ENCODE results near the gene MALT1.

Gene MALT1

DNA sequence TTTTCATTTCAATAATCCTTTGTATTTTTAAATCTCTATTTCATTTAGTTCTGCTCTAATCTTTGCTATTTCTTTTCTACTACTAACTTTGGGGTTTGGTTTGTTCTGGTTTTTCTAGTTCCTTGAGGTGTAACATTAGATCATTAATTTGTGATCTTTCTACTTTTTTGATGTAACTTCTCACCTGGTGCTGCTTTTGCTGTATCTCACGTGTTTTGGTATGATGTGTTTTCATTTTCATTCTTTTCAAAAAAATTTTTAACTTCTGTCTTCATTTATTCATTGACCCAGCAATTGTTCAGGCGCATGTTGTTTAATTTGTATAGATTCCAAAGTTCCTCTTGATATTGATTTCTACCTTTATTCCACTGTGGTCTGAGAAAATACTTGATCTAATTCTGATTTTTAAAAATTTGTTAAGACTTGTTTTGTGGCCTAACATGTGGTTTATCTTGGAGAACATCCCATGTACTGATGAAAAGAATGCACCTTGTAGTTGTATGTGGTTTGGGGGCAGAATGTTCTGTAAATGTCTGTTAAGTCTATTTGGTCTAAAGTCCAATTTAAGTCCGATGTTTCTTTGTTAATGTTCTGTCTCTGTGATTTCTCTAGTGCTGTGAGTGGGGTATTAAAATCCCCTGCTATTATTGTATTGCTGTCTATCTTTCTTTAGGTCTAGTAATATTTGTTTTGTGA, 17.3 kb upstream of the MALT1 start:
- DNase-seq (ENCODE audit: low read depth), result no peak

DNA sequence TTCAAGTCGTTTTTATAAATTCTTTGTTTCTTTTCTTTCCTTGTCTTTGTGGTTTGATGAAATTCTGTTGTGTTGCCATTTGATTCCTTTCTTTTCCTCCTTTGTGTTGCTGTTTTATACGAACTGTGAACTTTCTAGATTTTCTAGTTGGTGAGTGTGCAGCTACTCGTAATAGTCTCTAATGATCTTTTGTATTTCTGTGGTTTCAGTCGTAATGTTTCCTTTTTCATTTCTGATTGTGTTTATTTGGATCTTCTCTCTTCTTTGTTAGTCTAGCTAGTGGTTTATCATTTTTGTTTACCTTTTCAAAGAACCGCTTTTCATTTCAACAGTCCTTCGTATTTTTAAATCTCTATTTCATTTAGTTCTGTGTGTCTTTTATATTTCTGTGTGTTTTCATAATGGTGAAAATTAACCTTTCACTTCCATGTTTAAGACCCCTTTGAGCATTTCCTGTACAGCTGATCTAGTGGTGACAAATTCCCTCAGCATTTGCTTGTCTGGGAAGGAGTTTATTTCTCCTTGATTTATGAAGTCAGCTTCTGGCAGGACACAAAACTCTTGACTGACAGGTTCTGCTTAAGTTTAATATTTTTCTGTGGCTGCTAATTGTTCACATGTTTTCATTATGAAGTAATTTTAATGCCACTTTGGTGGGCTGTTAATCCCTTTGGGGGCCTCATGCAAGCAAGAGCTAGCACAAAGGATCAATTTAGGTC, 16.2 kb upstream of the MALT1 start:
- no peak for DNase-seq (ENCODE audit: low read depth)

DNA sequence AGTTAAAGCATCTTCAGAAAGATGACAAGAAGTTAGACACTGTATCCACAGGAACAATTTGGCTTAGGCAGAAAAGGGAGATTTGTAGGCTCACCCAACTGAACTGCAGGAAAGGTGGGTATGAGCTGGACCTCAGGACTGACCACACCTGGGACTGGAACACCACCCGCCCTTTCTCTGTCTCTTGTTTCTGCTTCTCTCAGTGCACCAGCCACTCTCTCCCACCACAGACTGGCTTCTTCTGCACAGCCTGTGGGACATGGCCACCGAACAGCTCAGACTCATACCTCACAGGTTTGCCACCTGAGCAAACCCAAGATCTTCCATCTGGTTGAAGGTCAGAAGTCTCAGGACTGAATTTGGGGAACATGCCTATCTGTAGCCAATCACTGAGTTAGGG, 14.2 kb upstream of the MALT1 start:
- no peak for DNase-seq (ENCODE audit: low read depth)

DNA sequence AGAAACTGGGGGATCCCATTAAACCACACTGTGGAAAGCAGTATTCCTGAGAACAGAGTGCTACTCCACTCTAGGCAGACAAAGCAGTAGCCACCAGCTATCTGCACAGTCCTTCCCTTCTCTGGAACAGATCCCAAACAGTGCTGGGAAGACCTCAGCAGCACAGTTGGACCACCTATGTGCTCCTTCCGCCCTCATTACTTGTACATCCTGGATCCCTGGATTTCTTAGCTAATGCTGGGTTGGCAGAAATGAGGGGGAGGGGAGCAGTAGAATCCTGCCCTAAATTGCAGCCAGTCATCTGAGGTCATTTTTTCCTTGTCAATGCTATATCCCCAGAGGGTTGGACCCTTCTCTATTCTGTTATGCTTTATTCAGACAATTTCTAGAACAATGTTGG, 13.8 kb upstream of the MALT1 start:
- DNase-seq (ENCODE audit: low read depth), result no peak

DNA sequence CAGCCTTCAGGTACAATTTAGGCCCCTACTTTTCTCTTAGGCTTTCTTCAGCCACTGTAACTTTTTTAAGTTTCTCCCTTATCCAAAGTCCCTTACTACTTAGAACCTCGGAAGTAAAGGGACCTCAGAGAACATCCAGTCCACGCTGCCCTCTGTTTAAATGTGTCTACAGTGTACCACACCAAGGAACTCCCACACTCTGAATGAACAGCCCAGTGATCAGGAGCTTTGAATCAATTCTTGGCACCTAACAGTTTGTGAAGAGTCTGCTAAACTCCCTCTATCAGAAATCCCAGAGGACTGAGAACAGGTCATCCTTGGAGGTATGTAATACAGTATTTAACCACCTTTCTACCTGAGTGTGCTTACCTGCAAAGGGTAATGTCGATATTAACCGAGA, 11.6 kb upstream of the MALT1 start:
- DNase-seq (ENCODE audit: low read depth), result no peak

DNA sequence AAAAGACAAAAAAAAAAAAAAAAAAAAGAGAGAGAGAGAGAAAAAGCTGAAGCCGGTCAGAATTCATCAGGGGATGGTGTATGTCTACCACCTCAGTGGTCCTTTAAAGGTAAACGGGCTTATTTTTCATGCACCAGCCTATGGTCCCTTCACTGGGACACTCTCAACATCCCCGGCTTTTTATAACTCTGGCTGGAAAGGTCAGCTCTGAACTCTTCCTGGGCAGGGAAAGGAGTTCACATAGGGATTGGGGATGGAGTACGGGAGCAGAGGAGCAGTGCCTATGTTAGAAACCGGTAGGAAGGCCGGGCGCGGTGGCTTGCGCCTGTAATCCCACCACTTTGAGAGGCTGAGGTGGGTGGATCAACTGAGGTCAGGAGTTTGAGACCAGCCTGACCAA, 10.3 kb upstream of the MALT1 start:
- DNase-seq (ENCODE audit: low read depth), result no peak

DNA sequence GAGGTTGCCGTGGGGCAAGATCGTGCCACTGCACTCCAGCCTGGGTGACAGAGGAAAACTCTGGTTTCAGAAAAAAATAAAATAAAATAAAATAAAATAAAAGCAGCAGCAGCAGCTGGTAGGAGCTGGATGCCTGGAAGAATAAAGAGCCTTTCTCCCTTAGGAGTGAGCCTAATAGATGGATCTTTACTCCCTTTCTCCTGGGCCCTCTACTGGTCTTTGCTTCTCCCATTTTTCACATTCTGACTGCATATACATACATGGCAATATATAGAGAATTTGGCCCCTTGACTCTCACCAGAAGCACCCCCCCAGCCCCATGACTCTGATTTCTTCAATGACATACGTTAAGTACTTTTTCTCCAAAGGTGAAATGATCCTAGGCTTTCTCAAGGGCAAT, 9.8 kb upstream of the MALT1 start:
- DNase-seq (ENCODE audit: low read depth), result no peak

DNA sequence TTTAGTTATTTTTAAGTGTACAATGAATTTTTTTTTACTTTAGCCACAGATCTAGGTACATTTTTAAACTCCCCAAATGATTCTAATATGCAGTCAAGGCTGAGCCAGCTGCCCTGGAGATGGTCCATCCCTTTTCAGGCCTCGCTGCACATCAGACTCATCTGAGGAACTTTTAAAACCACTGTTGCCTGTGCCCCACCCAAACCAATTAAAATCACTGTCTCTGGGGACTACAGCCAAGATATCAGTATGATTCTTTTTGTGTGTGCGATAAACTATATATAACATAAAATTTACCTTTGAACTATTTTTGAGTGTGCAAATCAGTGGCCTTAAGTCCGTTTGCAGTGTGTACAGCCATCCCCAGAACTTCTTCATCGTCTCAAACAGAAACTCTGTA, 9.1 kb upstream of the MALT1 start:
- no peak for DNase-seq (ENCODE audit: low read depth)

DNA sequence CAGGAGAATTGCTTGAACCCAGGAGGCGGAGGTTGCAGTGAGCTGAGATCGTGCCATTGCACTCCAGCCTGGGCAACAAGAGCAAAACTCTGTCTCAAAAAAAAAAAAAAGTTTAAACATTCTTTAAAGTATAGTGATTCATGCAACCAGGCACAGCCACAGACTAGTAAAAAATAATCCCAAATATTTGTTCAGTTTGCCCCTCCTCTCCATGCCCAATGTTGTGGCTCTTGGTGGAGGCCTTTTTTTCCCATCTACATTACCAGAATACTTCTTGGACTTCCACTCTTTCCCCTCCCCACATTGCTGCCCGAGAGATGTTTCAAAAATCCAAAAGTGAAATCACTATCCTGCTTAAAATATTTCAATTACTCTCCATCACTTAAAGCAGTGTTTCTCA, 5.1 kb upstream of the MALT1 start:
- no peak for DNase-seq (ENCODE audit: low read depth)

DNA sequence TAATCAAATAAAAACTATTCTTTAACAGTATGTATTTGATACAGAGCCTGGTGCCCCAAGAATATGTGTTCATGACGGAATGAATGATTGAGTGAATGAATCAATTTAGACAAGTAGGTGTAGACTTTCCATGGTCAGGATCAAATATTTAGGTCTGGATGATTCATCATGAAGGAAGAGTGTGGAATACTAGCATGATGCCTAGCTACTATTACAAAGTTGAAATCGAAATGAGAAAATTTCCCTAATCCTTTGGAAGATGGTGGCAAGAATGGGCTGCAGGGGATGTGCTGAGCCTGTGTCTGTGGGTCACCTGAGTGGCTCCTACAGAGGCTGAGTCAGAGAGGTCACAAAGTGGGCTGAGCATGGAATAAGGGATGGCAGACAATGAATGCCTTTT, 3.1 kb upstream of the MALT1 start:
- no peak for DNase-seq (ENCODE audit: low read depth)

DNA sequence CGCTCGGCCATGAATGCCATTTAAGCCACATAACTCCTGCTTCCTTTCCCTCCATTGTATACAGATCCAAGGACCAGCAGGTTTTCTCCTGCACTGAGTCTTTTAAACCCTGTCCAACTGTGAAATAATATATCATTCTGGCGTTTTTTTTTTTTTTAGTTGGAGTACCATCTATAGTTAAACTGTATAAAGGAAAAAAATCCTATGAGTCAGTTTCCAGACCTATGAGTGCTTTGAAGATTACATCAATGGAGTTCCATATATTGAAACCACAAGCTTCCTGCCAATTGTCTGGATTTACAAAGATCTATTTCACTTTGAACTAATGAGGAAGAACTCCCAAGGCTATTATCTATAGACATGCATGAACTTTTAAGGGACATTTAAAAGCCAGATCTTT, 2.4 kb upstream of the MALT1 start:
- no peak for DNase-seq (ENCODE audit: low read depth)

DNA sequence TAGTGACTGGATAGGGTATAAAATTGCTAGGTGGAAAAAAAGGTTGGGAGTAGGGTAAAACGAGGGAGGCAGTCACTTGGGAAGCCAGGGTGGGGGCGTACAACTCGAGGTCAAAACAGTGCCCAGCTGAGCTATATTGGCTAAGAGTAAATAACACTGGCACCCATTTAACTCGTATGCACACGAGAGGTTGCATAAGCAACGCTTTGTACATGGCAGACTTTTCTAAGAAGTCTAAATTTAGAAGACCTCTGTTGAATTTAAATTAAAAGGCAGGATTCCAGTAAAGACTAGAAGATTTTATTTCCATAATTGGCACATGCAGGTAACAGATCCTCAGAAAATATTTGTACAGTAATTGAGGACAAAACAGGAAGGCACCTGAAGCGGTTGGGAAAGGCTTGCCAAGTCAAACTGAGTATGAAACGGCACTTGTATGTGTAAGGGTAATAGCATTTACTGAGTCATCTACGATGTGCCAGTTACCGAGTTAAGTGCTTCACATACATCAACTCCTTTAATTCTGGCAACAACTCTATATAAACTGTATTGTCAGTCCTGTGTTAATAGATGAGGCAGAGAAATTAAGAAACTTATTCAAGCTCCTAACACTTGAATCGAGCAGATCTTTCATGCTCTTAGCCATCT, 1.4 kb upstream of the MALT1 start:
- DNase-seq (ENCODE audit: low read depth), result no peak

DNA sequence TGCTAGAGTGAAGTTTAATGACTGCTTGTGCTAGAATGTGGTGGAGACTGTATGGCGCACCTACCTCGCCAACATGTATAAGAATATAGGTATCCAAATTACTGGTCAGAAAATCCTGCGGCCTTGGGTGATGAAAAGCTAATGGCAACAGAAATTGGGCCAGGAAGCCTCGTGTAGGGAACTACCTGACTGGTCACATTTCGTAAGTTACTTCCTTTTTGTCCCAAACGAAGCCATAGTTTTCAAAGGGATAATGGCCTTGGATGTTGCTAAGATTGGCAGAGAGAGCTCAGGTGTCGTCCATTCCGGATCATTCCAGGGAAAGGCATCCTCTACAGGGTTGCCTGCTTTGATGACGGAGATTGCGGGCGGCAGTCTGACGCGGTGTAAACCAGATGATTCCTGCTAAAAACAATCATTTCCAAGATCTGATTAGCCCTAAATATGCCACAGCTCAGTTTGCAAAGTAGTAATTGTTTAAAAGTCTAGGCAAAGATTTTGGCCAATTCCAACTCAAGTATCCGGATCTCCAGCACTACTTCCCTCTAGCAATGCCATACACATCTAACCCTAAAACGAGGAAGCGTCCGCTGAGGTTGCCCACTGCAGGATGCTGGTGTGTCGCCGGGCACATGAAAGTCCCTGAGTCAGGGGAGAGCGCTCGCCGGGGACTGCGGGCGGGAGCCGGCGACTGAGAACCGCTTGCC, 708 bp upstream of the MALT1 start:
- DNase-seq (ENCODE audit: low read depth), result no peak

DNA sequence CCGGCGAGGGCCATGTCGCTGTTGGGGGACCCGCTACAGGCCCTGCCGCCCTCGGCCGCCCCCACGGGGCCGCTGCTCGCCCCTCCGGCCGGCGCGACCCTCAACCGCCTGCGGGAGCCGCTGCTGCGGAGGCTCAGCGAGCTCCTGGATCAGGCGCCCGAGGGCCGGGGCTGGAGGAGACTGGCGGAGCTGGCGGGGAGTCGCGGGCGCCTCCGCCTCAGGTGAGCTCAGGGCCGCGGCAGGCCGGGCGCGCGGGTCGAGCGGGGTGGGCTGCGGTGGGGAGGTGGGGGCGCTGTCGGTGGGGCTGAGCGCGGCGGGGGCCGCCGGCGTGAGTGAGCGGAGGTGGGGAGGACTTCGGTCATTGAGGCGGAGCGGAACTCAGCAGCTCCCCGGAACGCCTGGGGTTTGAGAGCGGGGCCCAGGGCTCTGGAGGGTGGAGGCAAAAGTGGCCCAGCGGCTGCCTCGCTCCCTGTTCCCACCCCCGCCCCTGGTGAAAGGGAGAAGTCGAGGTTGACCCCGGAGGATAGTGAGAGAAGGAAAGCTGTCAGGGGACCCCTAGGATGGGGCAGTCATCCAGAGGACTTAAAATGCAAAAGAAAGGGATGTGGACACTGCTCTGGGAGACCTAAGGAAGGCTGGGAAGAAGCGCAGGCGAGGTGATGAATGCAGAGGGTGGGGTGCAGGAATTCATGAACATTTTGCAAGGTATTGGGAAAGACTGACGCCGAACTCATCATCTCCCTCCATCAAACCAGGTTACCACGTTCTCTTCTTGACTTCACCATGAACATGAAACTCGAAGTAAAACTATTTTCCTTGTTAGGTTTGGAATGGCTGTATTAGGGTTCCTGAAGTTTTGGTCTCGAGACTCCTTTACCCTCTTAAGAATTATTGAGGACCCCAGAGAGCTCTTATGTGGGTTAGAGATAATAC, 633 bp downstream of the MALT1 start:
- no peak for DNase-seq (ENCODE audit: low read depth)

DNA sequence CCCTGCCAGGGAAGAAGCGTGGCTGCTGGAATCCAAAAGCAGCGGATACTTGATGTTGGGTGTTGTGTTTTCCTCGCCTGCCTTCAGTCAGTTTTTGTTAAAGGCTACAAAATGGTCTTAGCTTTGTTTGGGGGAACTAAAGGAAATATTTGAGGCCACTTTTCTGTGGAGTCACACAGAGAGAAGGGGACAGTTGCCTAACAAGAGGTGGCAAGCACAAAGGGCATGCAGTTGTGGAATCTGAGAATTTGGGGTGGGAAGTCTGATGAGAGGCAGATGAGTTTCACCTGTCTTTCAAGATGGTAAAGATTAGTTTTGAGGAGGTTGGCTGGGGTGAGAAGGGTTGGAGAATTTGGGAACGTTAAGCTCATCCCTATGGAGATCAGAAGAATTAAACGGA, 2.9 kb downstream of the MALT1 start:
- no peak for DNase-seq (ENCODE audit: low read depth)

DNA sequence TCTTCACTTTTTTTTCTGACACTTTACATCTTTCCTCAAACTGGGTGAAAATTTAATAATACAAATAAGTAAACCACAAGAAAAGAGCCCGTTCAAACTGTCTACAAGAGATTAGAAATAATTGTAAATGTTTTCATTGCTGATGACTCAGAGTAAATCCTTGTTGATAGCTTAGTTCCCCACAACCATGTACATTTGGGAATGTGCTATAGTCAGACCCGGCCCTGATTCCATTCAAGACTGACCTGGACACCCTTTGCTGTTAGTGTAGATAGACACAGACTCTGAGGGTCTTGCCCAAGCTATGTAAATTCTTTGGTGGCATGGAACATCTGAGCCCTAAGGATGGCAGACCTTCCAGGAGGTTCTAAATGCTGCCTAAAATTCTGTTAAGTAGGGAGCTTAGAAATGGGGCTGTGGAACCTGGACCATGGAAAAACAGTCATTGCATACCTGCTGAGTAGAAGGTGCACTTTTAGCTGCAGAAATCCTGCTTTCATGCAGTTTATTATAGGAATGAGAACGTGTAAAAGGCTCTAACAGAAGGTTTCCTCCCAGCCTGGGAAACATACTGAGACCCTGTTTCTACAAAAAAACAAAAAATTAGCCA, 3.7 kb downstream of the MALT1 start:
- no peak for DNase-seq (ENCODE audit: low read depth)

DNA sequence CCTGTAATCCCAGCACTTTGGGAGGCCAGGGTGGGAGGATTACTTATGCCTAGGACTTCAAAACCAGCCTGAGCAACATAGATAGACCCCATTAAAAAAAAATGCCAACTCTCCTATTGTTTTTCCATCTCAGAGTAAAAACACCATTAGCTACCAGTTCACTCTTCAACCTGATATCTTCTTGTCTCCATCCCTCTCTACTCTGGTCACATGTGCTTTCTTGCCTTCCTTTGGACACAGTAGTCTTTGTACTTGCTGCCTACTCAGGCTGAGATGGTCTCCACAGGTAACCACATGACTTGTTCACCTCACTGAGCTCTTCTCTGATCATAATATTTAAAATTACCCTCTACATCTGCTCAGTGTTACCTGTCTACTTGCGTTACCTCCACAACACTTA, 5.0 kb downstream of the MALT1 start:
- DNase-seq (ENCODE audit: low read depth), result no peak

DNA sequence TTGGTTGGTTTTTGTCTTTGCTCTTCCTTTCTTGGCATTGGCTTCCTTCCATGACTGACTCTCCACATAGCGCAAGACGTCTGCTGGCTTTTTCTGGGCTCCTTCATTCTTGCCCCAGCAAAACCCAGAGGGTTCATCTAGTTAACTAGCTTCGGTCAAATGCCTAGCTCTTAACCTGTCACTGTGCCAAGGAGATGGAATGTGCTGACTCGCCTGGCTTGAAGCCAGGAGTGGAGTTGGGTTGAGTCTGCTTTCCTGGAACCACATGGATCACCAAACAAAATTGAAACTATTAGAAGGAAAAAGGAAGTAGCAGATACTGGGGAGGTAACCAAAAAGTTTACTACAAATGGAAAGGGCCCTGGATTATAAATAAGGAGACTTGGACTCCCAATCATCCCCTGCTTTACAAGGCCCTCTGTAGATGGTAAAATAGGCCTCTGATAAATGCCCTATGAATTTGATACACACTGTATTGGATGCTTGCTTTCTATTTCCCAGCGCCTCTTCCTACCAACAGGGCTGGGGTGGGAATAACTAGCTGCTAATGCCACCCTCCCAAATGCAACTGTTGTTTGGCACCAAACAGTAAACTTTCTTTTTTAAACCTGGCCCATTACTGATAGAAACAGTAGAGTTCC, 11.3 kb downstream of the MALT1 start:
- DNase-seq (ENCODE audit: low read depth), result no peak

DNA sequence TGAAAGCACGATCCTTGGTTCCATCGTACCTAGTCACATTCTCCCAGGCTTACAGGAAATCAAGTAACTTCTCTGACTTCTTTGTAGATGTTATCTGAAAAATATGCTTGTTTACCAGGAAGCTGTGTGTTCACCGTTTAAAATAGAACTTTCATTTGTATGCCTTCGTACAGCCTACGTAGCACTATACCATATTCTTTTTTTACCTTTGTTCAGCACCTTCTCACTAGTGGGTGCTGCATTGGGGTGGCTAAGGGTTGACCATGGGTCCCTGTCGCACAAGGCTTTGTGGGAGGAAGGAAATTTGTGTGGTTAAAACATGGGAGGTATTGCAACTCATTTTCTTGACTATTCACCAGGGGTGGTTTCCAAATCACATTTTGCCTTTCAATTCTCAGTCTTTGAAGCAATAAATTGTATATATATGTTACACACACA, 16.6 kb downstream of the MALT1 start:
- DNase-seq (ENCODE audit: low read depth), result peak; percentile 23

DNA sequence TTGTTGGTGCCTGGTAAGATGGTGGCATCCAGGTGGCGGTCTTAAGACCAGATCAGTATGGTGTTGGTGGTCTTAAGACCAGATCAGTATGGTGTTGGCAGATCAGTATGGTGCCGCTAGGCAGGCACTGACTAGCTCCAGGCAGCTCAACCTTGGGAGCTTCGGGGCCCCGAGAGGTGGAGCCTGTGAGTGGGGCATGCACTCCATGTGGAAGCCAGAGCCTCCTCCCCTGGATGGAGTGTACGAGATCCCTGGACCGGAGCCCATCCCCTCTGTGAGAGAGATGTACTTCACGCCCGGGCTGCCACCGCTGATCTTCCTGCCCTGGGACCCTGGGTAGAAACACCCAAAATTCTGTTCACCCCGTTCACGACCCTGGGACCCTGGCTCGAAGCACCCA, 19.0 kb downstream of the MALT1 start:
- DNase-seq (ENCODE audit: low read depth), result no peak

DNA sequence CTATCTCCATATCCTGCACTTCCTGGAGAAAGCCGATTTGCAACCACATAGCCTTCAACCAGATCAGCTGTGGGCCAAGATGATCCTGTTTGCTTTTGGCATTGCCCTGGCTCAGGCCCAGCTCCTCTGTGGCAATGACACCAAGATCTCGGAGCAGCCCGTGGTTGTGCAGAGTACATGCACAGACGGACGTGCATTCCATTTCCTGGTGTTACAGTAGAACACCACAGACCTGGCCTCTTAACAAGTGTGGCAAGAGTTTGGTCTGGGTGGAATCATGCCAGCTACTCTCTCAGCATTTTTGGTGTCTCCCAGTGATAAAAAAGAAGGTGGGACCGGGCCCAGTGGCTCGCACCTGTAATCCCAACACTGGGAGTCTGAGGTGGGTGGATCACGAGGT, 20.0 kb downstream of the MALT1 start:
- DNase-seq (ENCODE audit: low read depth), result no peak
